Mesenchymal stem cell (in vitro differentiated cells and primary cell): ENCODE data around the gene MIPEP.
"Not testable (repeated sequence)": the region's sequence is repeated elsewhere in the genome, so short reads cannot be mapped to it uniquely, and the experiment has no call there.

ENCODE experiments used
- DNase-seq: peaks from one replicate; pipeline ENCODE4 v3.0.0-alpha.2; 2013
- H2AFZ ChIP-seq: one replicate; pipeline ENCODE4 v1.6.1; 2013; ENCODE audit warnings: low read depth, mild to moderate bottlenecking, control low read depth, inconsistent platforms, low read length, moderate library complexity
- H2AK5ac ChIP-seq: 2 replicates; pipeline ENCODE4 v1.6.1; 2013; ENCODE audit warnings: low read length, moderate library complexity, mild to moderate bottlenecking, inconsistent platforms; ENCODE audit not compliant: severe bottlenecking
- H2BK120ac ChIP-seq: one replicate; pipeline ENCODE4 v1.6.1; 2013; ENCODE audit warnings: low read depth, mild to moderate bottlenecking, inconsistent platforms, low read length, moderate library complexity
- H2BK12ac ChIP-seq, 2 experiments: one replicate each; pipeline ENCODE4 v1.6.1; 2013; ENCODE audit warnings: inconsistent platforms in 2 of 2, low read length in 2 of 2, mild to moderate bottlenecking in 2 of 2, moderate library complexity in 2 of 2, control low read depth in 1 of 2
- H2BK15ac ChIP-seq: one replicate; pipeline ENCODE4 v1.6.1; 2013; ENCODE audit warnings: mild to moderate bottlenecking, low read depth, inconsistent platforms; ENCODE audit not compliant: poor library complexity, severe bottlenecking
- H2BK5ac ChIP-seq: 2 replicates; pipeline ENCODE4 v1.6.1; 2013; ENCODE audit warnings: low read depth, mild to moderate bottlenecking, low read length, control low read depth, inconsistent platforms; ENCODE audit not compliant: poor library complexity, severe bottlenecking
- H3K14ac ChIP-seq, 2 experiments: one replicate each; pipeline ENCODE4 v1.6.1; 2013; ENCODE audit warnings: inconsistent platforms in 2 of 2, low read length in 2 of 2, control low read depth in 1 of 2, mild to moderate bottlenecking in 1 of 2, moderate library complexity in 1 of 2
- H3K18ac ChIP-seq, 2 experiments: one replicate each; pipeline ENCODE4 v1.6.1; 2013; ENCODE audit warnings: inconsistent platforms in 2 of 2, low read length in 2 of 2, control low read depth in 1 of 2, low read depth in 1 of 2, mild to moderate bottlenecking in 1 of 2
- H3K23ac ChIP-seq, 2 experiments: one replicate each; pipeline ENCODE4 v1.6.1; 2013; ENCODE audit warnings: inconsistent platforms in 2 of 2, low read length in 2 of 2, mild to moderate bottlenecking in 2 of 2, moderate library complexity in 2 of 2, control low read depth in 1 of 2
- H3K27ac ChIP-seq: 2 replicates; pipeline ENCODE4 v1.5.1; 2013; ENCODE audit warnings: mild to moderate bottlenecking, moderate library complexity, low read length, control low read depth, inconsistent platforms; ENCODE audit not compliant: poor library complexity, severe bottlenecking
- H3K27me3 ChIP-seq, 2 experiments: 2 replicates each; pipeline versions ENCODE4 v1.6.1 to v1.7.0; 2013; ENCODE audit warnings: low read length in 2 of 2, mild to moderate bottlenecking in 2 of 2, moderate library complexity in 2 of 2, control low read depth in 1 of 2, inconsistent platforms in 1 of 2; ENCODE audit not compliant: control insufficient read depth in 1 of 2, insufficient read depth in 1 of 2
- H3K36me3 ChIP-seq, 2 experiments: 2 replicates each; pipeline versions ENCODE4 v1.6.1 to v1.7.0; 2013; ENCODE audit warnings: low read length in 2 of 2, control low read depth in 1 of 2, inconsistent platforms in 1 of 2, low read depth in 1 of 2, mild to moderate bottlenecking in 1 of 2; ENCODE audit not compliant: insufficient read depth in 2 of 2, control insufficient read depth in 1 of 2
- H3K4ac ChIP-seq, 2 experiments: one replicate each; pipeline ENCODE4 v1.6.1; 2013; ENCODE audit warnings: inconsistent platforms in 2 of 2, low read length in 2 of 2, mild to moderate bottlenecking in 2 of 2, moderate library complexity in 2 of 2, control low read depth in 1 of 2, low read depth in 1 of 2
- H3K4me1 ChIP-seq: 2 replicates; pipeline ENCODE4 v1.6.1; 2013; ENCODE audit warnings: low read depth, low read length, control low read depth; ENCODE audit not compliant: control insufficient read depth, insufficient read depth
- H3K4me2 ChIP-seq: 2 replicates; pipeline ENCODE4 v1.6.1; 2013; ENCODE audit warnings: low read length, mild to moderate bottlenecking, inconsistent platforms; ENCODE audit not compliant: poor library complexity, severe bottlenecking
- H3K4me3 ChIP-seq, 2 experiments: 2 replicates each; pipeline versions ENCODE4 v1.5.1 to v1.7.0; 2013; ENCODE audit warnings: low read length in 2 of 2, mild to moderate bottlenecking in 2 of 2, control low read depth in 1 of 2, low read depth in 1 of 2; ENCODE audit not compliant: insufficient read depth in 1 of 2
- H3K79me1 ChIP-seq: replicated peaks from 2 replicates; pipeline ENCODE4 v1.6.1; 2013; ENCODE audit warnings: mild to moderate bottlenecking, control low read depth, low read length, inconsistent platforms; ENCODE audit not compliant: poor library complexity, severe bottlenecking
- H3K9ac ChIP-seq: 2 replicates; pipeline ENCODE4 v1.7.0; 2013; ENCODE audit warnings: mild to moderate bottlenecking, low read length, moderate library complexity
- H3K9me3 ChIP-seq: 2 replicates; pipeline ENCODE4 v1.7.0; 2013; ENCODE audit warnings: mild to moderate bottlenecking, low read length; ENCODE audit not compliant: control insufficient read depth
- H4K8ac ChIP-seq: one replicate; pipeline ENCODE4 v1.6.1; 2013; ENCODE audit warnings: inconsistent platforms, mild to moderate bottlenecking, low read length, moderate library complexity
- H4K91ac ChIP-seq: one replicate; pipeline ENCODE4 v1.6.1; 2013; ENCODE audit warnings: mild to moderate bottlenecking, low read length, inconsistent platforms
- WGBS: methylation state at CpG from one replicate; pipeline ENCODE4 v1.1.7; 2013; ENCODE audit warnings: mixed read lengths; 5-methylcytosine and 5-hydroxymethylcytosine counted together

MIPEP gene

GRCh38 chr13:23880493-23881401 lies 8.5 kb downstream of the MIPEP start:
- not testable (repeated sequence) for H3K23ac ChIP-seq, DNase-seq, H3K18ac ChIP-seq, H3K27me3 ChIP-seq, H3K14ac ChIP-seq, H4K91ac ChIP-seq, H3K9me3 ChIP-seq, H3K9ac ChIP-seq, H3K27ac ChIP-seq, H3K79me1 ChIP-seq, H3K4me1 ChIP-seq, H3K4me2 ChIP-seq, H2BK12ac ChIP-seq, H2AFZ ChIP-seq, H2BK5ac ChIP-seq, H2BK15ac ChIP-seq, H3K4ac ChIP-seq, H2AK5ac ChIP-seq, H2BK120ac ChIP-seq, H4K8ac ChIP-seq, H3K4me3 ChIP-seq
- H3K36me3 ChIP-seq = peaks cover 8 to 45% of the 10 kb centered on the region in 2 experiments
- 93% methylated on average over 7 of the region's 18 CpGs for WGBS

GRCh38 chr13:23877286-23877685 lies 11.9 kb downstream of the MIPEP start:
- Histone ChIP-seq H2BK120ac (no peak overlapping the region), H4K91ac (no peak overlapping the region), H3K4me3 (no peak overlapping the region), H2AFZ (no peak overlapping the region), H3K18ac (no peak overlapping the region), H2BK12ac (no peak overlapping the region), H3K9ac (no peak overlapping the region), H3K36me3 (peaks cover 8 to 42% of the 10 kb centered on the region in 2 experiments), H3K4me2 (no peak overlapping the region), H2BK5ac (no peak overlapping the region), H3K23ac (no peak overlapping the region), H2AK5ac (no peak overlapping the region), H2BK15ac (no peak overlapping the region), H3K9me3 (no peaks in the 10 kb centered on the region), H4K8ac (no peak overlapping the region), H3K27me3 (no peaks in the 10 kb centered on the region), H3K14ac (no peak overlapping the region), H3K4ac (no peak overlapping the region), H3K27ac (no peak overlapping the region), H3K79me1 (peaks cover 1% of the 10 kb centered on the region), H3K4me1 (no peaks in the 10 kb centered on the region)
- 100% methylated on average over 4 of the region's 4 CpGs for WGBS
- no peak for DNase-seq

GRCh38 chr13:23876265-23876664 lies 12.9 kb downstream of the MIPEP start:
- peaks cover 2% of the 10 kb centered on the region for H3K79me1 ChIP-seq
- no peak overlapping the region for H2BK120ac ChIP-seq
- H3K4me2 ChIP-seq = no peak overlapping the region
- no peak overlapping the region for H3K23ac ChIP-seq
- no peak overlapping the region for H2BK15ac ChIP-seq
- no peak overlapping the region for H2AK5ac ChIP-seq
- 95% methylated on average over 2 of the region's 2 CpGs for WGBS
- H3K4me3 ChIP-seq = no peak overlapping the region
- no peak overlapping the region for H3K4ac ChIP-seq
- H3K36me3 ChIP-seq = peaks cover 5 to 37% of the 10 kb centered on the region in 2 experiments
- no peak overlapping the region for H3K9ac ChIP-seq
- H2BK12ac ChIP-seq = no peak overlapping the region
- H4K91ac ChIP-seq = no peak overlapping the region
- no peaks in the 10 kb centered on the region for H3K27me3 ChIP-seq
- no peaks in the 10 kb centered on the region for H3K9me3 ChIP-seq
- no peaks in the 10 kb centered on the region for H3K4me1 ChIP-seq
- H2AFZ ChIP-seq = no peak overlapping the region
- no peak overlapping the region for H4K8ac ChIP-seq
- H2BK5ac ChIP-seq = no peak overlapping the region
- no peak overlapping the region for H3K27ac ChIP-seq
- H3K18ac ChIP-seq = no peak overlapping the region
- no peak overlapping the region for H3K14ac ChIP-seq
- DNase-seq = no peak

GRCh38 chr13:23871616-23872220 lies 17.5 kb downstream of the MIPEP start:
- H3K36me3 ChIP-seq = peaks cover 0 to 15% of the 10 kb centered on the region in 2 experiments
- no peak overlapping the region for H2BK120ac ChIP-seq
- H3K9me3 ChIP-seq = no peaks in the 10 kb centered on the region
- no peak overlapping the region for H4K8ac ChIP-seq
- H4K91ac ChIP-seq = no peak overlapping the region
- H3K23ac ChIP-seq = no peak overlapping the region
- no peak overlapping the region for H3K4me2 ChIP-seq
- peaks cover 1% of the 10 kb centered on the region for H3K79me1 ChIP-seq
- H2BK5ac ChIP-seq = no peak overlapping the region
- no peak overlapping the region for H3K4ac ChIP-seq
- no peak overlapping the region for H3K9ac ChIP-seq
- H3K4me1 ChIP-seq = peaks cover 10% of the 10 kb centered on the region
- 100% methylated on average over 2 of the region's 2 CpGs for WGBS
- no peak overlapping the region for H2BK12ac ChIP-seq
- no peak overlapping the region for H3K4me3 ChIP-seq
- no peaks in the 10 kb centered on the region for H3K27me3 ChIP-seq
- no peak overlapping the region for H2AK5ac ChIP-seq
- DNase-seq = peak; percentile 59
- no peak overlapping the region for H3K14ac ChIP-seq
- no peak overlapping the region for H2AFZ ChIP-seq
- no peak overlapping the region for H3K18ac ChIP-seq
- no peak overlapping the region for H2BK15ac ChIP-seq
- no peak overlapping the region for H3K27ac ChIP-seq
